ENCODE measurements around the gene ATP10A. TPM values are rescaled to one million over a fixed set of nuclear protein-coding genes. Genes with fewer than 3 reads are reported as not detected.
A peak's percentile ranks its signal among the peaks of the same experiment; 100 is the strongest.
"Not testable (repeated sequence)": the region's sequence is repeated elsewhere in the genome, so short reads cannot be mapped to it uniquely, and the experiment has no call there.

The ATP10A gene
- total RNA-seq, 1 experiment from 2014 or later: 7.1 TPM

DNA sequence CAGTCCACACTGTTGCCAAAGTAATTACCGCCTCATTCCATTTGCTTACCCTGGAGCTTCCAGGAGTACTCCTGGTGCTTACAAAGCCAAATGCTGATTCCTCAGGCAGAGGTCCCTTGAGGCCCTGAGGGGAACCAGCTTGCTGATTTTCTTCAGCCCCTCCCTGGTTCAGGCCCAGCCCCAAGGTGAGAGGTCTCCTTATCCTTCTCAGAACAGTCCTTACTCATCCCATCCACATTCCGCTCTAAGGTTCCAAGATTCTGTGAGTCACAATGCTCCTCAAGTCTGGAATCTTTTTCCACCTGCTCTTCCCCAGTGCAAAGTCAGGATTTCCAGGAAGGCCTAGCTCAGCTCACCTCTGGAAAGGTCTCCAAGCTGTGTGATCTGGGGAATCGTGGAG, 1.8 kb upstream of the ATP10A start:
- in situ Hi-C loops (cut with HindIII; ENCODE audit: low pct_unique_long_range_greater_than_20kb, low sequenced_read_pairs): no loop called here
- DNase-seq (ENCODE audit: low read depth, low spot score): no peak

DNA sequence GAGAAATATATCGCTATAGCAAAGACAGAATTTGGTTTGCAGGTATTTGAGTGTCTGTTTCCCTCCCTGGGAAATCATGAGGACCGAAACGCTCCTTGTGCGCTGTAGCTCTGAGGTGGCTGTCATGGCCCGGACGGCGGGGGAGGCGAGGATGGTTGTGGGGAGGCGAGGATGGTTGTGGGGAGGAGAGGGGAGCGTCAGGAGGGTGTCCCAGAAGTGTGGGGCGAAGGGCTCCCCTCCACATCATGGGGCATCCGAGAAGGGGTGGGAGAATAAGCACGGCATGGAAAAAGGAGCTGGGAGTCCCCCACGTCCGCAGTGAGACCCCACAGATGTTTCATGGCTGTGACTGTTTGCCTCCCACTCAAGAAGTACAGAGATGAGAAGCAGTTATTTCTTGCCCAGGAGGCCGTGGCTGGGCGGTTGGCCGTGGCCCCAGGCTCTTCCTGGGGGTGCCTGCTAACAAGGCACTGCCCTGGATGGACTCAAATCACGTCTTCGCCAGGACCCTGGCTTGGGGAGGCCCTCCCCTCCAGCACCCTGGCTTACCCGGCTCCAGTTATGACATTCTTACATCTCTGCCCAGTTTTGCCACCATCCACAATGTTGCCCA, 947 bp upstream of the ATP10A start:
- in situ Hi-C loops (cut with HindIII; ENCODE audit: low pct_unique_long_range_greater_than_20kb, low sequenced_read_pairs): no loop called here
- no peak for DNase-seq (ENCODE audit: low read depth, low spot score)

DNA sequence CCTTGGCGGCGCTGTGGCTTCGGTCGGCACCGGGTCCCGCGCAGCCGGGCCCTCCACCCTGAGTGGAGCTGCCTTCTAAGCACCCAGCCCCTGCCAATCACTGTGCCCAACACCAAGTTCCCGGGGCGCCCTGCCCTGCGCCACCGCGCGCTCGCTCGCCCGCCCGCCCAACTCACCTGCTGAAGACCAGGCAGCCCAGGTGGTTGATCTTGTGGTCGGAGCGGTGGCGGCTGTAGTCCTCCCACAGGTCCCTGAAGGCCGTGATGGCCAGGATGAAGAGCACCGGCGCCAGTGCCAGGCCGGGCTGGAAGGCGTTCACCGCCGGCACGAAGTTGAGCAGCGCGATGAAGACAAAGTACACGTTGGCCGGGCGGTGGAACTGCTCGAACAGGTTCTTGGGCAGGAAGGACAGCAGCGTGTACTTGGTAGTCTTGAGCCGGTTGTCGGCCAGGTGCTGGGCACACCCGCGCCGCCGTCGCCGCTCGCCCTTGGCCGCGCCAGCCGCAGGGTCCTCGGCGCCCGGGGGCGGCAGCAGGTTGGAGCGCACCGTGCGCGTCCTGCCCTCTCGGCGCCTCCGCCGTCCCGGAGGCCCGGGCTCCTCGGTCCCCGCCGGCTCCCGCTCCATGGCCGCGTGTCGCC, 536 bp downstream of the ATP10A start:
- in situ Hi-C loops (cut with HindIII; ENCODE audit: low pct_unique_long_range_greater_than_20kb, low sequenced_read_pairs): no loop called here
- DNase-seq (ENCODE audit: low read depth, low spot score): no peak

DNA sequence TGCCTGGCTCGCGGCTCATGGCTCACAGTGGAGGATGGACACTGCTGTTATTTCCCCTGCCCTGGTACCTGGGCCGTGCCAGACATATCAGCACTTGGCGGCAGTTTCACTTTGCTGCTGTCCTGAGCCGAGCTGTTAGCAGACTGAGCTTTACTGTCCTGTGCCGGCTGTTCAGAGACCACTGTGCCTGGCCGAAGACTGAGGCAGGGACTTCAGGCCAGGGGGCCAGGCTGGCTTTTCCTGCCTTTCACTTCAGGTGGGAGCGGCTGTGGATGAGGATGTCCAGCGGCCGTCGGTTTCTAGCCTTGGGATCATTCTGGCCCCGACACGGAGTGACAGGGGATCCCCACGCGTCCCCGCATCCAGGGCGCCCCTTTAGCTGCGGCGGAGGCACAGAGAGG, 1.1 kb downstream of the ATP10A start:
- in situ Hi-C loops (cut with HindIII; ENCODE audit: low pct_unique_long_range_greater_than_20kb, low sequenced_read_pairs): no loop called here
- no peak for DNase-seq (ENCODE audit: low read depth, low spot score)

DNA sequence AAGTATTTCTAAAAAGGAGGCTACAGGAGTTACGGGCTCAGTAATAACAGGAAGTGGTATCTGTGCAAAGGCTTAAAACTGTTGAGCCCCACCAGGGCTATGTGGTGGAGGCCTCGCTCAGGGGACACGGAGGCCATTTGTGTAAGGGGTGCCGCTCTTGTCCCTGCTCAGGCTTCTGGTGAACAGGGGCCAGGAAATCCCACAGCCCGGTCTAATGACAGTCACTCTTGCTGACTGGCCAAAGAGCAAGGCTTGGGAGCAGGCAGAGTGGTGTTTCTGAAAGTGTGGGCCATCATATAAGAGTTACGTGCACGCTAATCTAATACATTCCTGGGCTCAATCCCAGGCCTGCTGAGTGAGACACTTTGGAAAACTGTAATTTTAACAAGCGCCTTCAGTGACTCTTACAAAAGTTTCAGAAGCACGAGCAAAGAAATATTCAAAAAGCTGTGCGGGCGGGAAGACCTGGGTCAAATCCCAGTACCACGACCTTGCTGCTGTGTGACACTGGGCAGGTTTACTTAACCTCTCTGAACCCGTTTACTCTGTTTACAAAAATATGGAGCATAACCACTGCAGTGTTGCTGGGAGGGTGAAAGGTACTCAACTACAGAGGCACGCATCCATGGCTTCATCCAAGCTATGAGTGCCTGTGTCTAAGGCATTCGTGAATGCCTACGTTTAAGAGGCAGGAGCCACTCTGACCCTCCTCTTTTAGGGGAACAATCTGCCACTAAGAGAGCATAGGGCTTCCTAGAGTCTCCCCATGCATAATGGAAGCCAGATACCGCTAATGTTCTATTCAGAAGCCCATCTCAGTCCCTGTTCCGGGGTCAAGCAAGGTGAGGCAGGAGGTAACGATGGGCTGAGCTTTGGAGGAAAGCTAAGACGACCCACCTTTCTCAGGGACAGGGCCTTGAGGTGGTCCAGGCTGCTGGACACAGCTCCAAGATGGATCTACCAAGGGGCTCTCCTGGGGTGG, 2.0 kb downstream of the ATP10A start:
- no peak for DNase-seq (ENCODE audit: low read depth, low spot score)
- in situ Hi-C loops (cut with HindIII; ENCODE audit: low pct_unique_long_range_greater_than_20kb, low sequenced_read_pairs): no loop called here

DNA sequence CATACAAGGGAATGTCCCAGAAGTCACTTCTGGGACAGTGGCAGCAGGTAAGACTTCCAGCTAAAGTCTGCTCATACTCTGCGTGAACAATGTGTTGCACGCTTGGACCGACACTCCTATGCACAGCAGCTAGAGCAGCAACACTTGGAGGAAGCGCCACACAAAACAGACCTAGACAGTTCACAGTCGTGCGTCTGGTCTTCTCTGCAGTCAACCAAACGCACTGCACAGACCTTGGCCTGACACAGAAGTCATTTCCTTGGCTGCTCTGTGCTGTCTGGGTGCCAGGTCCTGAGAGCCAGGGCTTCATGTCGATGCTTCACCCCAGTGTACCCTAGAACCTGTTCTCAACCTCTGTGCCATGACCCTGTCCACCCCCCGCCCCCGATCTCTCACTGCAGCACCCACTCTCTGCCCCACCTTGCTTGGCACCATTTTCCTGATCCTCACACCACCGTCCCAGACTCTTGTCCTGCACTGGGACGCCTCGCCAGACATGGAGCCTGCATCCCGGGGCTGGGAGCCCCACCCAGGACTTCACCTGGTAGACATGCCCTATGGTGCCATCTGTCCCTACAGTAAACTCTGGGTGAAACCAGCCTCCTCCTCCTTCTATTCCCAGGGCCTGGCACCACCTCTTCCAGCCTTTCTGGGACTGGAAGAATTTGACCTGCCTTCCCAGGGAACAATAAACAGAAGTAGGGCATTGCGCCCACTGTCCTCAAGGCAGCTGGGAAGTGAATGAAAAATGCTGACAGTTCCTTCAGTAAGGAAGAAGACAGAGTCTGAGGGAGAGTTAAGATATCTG, 3.1 kb downstream of the ATP10A start:
- in situ Hi-C loops (cut with HindIII; ENCODE audit: low pct_unique_long_range_greater_than_20kb, low sequenced_read_pairs): no loop called here
- peak; percentile 40 for DNase-seq (ENCODE audit: low read depth, low spot score)

DNA sequence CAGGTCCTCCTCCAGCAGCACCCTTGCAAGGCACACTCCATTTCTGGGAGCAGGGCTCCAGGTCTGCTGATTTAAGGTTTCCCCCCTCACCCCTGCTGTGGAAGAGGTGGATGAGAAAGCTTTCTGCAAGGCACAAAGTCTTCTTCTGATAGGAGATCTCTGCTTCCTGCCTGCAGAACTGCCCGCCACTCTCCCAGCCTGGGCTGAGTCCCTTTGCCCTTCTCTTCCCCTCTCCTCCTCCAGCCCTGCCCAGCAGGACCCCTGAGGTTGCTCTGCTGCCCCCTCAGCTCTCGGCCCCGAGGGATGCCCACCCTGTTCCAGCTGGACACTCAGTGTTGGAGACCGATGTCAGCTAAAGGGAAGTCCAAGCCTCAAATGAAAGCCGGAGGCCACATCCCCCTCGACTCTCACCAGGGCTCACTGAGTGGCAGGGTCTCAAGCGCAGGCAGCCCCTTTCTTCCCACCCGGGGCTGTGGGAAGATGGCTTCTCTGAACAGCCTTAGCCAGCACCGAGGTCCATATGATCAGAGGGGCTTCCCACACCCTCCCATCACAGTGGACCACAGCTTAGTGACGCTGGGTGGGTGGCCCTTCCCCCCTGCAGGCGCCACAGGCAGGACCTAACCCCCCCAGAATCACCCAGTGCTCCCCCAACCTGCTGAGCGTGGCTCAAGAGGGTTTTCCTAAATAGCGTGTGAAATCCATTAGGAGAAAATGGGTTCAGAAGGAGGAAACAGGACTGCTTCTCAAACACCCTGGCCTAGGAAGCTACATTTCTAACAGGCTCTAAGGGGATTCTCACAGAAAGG, 4.0 kb downstream of the ATP10A start:
- in situ Hi-C loops (cut with HindIII; ENCODE audit: low pct_unique_long_range_greater_than_20kb, low sequenced_read_pairs): no loop called here
- no peak for DNase-seq (ENCODE audit: low read depth, low spot score)

DNA sequence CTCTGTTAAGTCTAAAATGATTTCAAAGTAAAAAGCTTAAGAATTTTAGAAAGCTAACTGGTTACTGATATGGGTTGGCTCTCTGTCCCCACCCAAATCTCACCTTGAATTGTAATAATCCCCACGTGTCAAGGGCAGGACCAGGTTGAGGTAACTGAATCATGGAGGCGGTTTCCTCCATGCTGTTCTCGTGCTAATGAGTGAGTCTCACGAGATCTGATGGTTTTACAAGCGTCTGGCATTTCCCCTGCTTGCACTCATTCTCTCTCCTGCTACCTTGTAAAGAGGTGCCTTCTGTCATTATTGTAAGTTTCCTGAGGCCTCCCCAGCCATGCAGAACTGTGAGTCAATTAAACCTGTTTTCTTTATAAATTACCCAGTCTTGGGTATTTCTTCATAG, 7.1 kb downstream of the ATP10A start:
- in situ Hi-C loops (cut with HindIII; ENCODE audit: low pct_unique_long_range_greater_than_20kb, low sequenced_read_pairs); DNase-seq (ENCODE audit: low read depth, low spot score): not testable (repeated sequence)

DNA sequence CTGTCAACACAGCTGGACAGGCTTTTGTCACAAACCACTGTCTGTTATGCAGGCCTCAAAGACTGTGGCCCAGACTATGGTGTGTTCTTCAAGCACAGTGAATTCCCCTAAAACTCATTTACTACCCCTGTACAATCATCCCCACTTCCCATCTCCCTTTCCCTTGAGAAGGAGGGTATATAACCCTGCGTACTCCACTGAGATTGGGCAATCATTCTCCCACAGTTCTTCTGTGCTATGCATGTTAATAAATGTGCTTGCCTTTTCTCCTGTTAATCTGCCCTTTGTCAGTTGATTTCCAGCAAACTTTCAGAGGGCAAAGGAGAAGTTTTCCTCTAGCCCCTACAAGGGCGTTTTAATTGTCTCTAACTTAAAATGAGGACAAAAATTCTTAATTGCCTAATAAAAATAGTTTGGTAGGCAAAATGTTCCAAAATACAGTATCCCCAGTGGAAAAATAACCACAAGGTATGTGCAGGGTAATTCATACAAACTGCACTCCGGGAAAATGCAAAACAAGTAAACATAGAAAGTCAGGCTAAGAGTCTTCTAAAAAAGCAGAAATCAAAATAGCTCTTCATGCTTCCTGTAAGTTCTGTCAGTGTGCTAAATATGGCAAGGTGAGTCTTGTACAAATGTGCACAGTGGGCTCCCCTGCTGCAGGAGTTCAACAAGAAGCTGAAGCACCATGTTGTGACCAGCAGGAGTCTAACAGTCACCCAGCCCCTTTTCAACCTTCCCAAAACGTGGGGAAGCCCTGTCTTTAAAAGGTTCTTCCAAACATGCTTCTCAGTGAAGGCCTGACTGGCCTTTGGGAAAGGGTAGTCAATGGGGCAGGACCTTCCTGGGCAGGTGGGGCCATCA, 10.2 kb downstream of the ATP10A start:
- in situ Hi-C loops (cut with HindIII; ENCODE audit: low pct_unique_long_range_greater_than_20kb, low sequenced_read_pairs): no loop called here
- no peak for DNase-seq (ENCODE audit: low read depth, low spot score)

DNA sequence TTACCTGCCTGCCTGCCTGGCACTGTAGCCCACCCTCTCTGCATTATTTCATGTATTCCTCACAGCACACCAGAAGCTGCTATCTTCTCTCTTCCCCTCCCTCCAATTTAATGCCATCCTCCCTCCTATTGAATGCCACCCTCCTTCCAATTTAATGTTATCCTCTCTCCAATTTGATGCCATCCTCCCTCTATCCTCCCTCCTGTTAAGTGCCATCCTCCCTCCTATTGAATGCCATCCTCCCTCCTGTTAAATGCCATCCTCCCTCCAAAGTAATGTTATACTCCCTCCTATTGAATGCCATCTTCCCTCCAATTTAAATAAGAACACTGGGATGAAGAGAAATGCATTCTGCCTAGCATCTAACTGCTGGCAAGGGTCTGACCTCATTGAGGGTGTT, 11.1 kb downstream of the ATP10A start:
- in situ Hi-C loops (cut with HindIII; ENCODE audit: low pct_unique_long_range_greater_than_20kb, low sequenced_read_pairs): no loop called here
- DNase-seq (ENCODE audit: low read depth, low spot score): no peak

DNA sequence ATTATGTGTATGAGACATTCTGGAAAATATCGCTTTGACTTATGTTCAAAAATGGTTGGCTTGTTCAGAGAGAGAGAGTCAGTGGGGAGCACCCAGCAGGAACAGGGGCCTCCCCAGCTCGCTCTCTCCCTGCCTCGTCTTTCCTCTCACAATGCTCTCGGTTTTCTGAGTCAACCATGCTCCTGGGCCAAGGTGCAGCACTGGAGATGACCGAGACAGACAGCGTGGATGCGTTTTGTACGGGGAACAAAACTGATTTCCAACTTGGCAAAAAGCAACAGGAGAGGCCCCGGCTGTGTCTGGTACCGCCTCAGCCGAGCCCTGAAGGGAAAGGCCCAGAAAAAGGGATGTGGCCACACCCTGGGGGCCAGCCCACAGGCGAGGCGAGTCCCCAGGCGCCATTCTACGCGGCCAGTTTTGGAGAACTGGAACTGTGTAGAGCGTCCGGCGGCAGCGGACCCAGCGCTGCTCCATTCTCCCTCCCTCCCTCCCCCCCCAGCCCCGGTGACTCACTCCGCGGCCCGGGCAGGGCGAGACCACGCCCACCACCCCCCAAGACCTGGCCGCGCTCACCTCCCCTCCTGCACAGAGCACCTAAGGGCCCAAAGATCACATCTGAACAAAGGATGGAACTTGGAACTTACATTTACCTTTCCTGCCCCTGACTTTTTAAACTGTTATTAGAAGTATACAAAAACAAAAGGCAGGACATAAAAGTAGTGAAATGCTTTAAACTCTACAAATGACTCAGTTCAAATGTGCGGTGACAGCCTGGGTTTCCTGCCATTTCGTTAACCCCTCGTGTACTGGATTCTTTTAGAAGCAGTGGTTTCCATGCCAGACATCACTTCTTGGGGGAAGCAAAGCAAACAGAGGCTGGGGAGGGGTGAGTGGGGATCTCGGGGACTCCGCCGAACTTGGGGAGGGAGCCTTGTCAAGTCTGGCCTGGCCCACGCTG, 12.7 kb downstream of the ATP10A start:
- in situ Hi-C loops (cut with HindIII; ENCODE audit: low pct_unique_long_range_greater_than_20kb, low sequenced_read_pairs): no loop called here
- DNase-seq (ENCODE audit: low read depth, low spot score): peak; percentile 43

DNA sequence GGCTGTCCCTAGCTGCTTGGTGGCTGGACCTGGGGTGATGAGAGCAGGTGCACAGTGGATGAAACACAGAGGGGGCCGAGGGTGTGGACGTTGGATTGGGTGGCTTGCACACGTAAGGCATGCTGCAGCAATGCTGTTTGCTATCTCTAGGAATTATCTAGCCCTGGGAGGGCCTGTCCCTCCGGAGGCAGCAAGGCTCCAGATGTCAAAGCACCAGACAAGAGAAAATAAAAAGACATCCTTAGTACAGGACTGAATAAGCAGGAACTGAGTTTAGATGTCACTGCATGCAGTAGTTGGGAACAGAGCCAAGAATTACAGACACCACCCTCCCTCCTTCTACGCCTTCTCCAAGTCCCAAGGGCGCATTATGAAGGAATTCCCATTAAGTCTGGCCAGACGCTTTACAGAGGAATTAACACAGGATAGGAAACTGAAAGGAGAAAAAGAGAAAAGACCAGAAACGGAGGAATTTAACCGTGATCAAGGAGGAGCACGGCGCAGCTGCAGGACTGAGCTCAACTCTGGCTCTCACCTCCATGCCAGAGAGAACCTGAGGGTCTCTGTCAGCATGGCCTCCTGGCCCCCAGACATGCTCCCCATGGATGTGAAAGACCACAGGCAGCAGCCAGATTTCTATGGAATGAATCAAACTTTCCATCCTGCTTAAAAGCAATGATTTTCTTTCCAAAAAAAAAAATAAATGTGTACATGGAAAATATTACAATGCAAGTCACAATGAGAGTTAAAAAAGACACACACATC, 13.8 kb downstream of the ATP10A start:
- DNase-seq (ENCODE audit: low read depth, low spot score): peak; percentile 27
- in situ Hi-C loops (cut with HindIII; ENCODE audit: low pct_unique_long_range_greater_than_20kb, low sequenced_read_pairs): no loop called here

DNA sequence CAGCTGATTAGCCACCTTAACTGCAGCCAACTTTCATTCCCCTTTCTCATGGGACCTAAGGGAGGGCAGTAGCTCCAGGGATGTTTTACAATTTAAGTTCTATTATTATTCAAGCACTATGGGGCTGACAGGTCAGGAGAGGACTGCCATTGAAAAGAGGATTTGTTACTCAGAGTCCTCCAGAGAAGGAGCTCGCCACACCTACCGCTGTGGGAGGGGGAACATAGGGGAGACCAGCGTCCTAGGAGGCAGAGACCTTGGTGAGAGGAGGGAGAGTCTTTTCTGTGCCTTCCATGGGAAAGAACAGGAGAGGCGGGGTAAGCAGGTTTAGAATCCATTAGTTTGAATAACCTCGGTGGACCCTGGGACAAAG, 14.4 kb downstream of the ATP10A start:
- DNase-seq (ENCODE audit: low read depth, low spot score): no peak
- in situ Hi-C loops (cut with HindIII; ENCODE audit: low pct_unique_long_range_greater_than_20kb, low sequenced_read_pairs): no loop called here

DNA sequence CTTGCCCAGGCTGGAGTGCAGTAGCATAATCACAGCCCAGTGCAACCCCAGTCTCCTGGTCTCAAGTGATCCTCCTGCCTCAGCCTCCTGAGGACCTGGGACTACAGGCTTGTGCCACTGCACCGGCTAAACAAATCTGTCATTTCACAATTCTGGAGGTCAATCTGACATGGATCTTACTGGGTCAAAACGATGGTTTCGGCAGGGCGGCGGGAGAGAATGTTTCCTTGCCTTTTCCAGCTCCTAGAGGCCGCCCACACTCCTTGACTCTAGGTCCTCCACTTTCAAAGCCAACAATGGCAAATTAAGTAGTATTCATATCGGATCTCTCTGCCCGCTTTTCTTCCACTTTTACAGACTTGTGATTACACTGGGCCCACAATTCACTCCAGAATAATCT, 14.8 kb downstream of the ATP10A start:
- in situ Hi-C loops (cut with HindIII; ENCODE audit: low pct_unique_long_range_greater_than_20kb, low sequenced_read_pairs): no loop called here
- DNase-seq (ENCODE audit: low read depth, low spot score): no peak

DNA sequence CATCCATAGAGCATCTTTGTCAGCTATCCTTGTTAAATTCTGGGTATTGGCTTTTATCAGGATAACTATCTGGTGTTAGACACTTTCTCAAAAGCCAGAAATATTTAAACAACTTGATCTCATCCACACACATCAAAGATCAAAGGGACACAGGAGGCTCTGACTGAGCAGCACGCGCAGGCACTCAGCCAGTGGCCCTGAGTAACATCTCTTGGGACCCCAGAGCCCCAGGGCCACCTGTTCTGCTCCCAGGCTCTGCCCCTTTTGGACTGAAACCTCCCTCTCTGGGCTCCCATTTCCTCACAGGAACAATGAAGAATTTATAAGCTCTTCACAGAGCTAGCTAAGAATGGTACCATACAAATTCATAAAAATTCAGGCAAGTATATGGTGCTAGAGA, 16.1 kb downstream of the ATP10A start:
- DNase-seq (ENCODE audit: low read depth, low spot score): peak; percentile 22
- in situ Hi-C loops (cut with HindIII; ENCODE audit: low pct_unique_long_range_greater_than_20kb, low sequenced_read_pairs): no loop called here

Data from SK-MEL-5 (cell line).